Mesendoderm (in vitro differentiated cells): ENCODE results near the gene DOK3.

Experiments
- DNase-seq: peaks from one replicate; pipeline ENCODE4 v3.0.0; 2013
- H2AK5ac ChIP-seq: 2 replicates; pipeline ENCODE4 v1.6.1; 2013; ENCODE audit warnings: low read length, inconsistent platforms
- H2BK120ac ChIP-seq: 2 replicates; pipeline ENCODE4 v1.6.1; 2013; ENCODE audit warnings: low read depth, mild to moderate bottlenecking, low read length, moderate library complexity, mixed read lengths
- H2BK15ac ChIP-seq: replicated peaks from 2 replicates; pipeline ENCODE4 v1.6.1; 2013; ENCODE audit warnings: low read depth, mild to moderate bottlenecking, moderate library complexity
- H2BK5ac ChIP-seq: 2 replicates; pipeline ENCODE4 v1.6.1; 2013; ENCODE audit warnings: low read length, inconsistent platforms
- H3K18ac ChIP-seq: 2 replicates; pipeline ENCODE4 v1.6.1; 2013; ENCODE audit warnings: mild to moderate bottlenecking, low read length, mixed read lengths
- H3K23ac ChIP-seq: one replicate; pipeline ENCODE4 v1.6.1; 2013; ENCODE audit warnings: low read length
- H3K27ac ChIP-seq: 2 replicates; pipeline ENCODE4 v1.5.1; 2013; ENCODE audit warnings: low read depth, mild to moderate bottlenecking, inconsistent platforms, low read length, moderate library complexity
- H3K27me3 ChIP-seq: 2 replicates; pipeline ENCODE4 v1.6.1; 2013; ENCODE audit warnings: low read length, control low read depth, mild to moderate bottlenecking, inconsistent platforms; ENCODE audit not compliant: insufficient read depth, poor library complexity
- H3K36me3 ChIP-seq: 2 replicates; pipeline ENCODE4 v1.6.1; 2013; ENCODE audit warnings: low read length, inconsistent platforms; ENCODE audit not compliant: control insufficient read depth, insufficient read depth
- H3K4ac ChIP-seq: one replicate; pipeline ENCODE4 v1.6.1; 2013; ENCODE audit warnings: low read depth, mild to moderate bottlenecking, low read length, moderate library complexity
- H3K4me1 ChIP-seq: 2 replicates; pipeline ENCODE4 v1.6.1; 2013; ENCODE audit warnings: low read depth, low read length, inconsistent platforms; ENCODE audit not compliant: control insufficient read depth
- H3K4me2 ChIP-seq: 2 replicates; pipeline ENCODE4 v1.6.1; 2013; ENCODE audit warnings: low read length
- H3K4me3 ChIP-seq: 2 replicates; pipeline ENCODE4 v1.5.1; 2013; ENCODE audit warnings: mild to moderate bottlenecking, low read length
- H3K56ac ChIP-seq: one replicate; pipeline ENCODE4 v1.6.1; 2013; ENCODE audit warnings: low read length
- H3K79me1 ChIP-seq: 2 replicates; pipeline ENCODE4 v1.6.1; 2013; ENCODE audit warnings: low read length, inconsistent platforms
- H3K79me2 ChIP-seq: 2 replicates; pipeline ENCODE4 v1.6.1; 2013; ENCODE audit warnings: mild to moderate bottlenecking, low read length; ENCODE audit not compliant: control insufficient read depth, insufficient read depth
- H3K9ac ChIP-seq: 2 replicates; pipeline ENCODE4 v1.6.1; 2013; ENCODE audit warnings: low read length, inconsistent platforms
- H4K5ac ChIP-seq: one replicate; pipeline ENCODE4 v1.6.1; 2013; ENCODE audit warnings: low read length
- H4K8ac ChIP-seq: one replicate; pipeline ENCODE4 v1.6.1; 2013; ENCODE audit warnings: low read depth, mild to moderate bottlenecking, control low read depth, low read length, moderate library complexity
- WGBS: extraction: QIAGEN DNeasy Blood & Tissue Kit; methylation state at CpG from one replicate; pipeline ENCODE4 v1.1.7; 2013; ENCODE audit warnings: low lambda C conversion rate, missing lambda C conversion rate; ENCODE audit not compliant: insufficient coverage; ENCODE audit errors: extremely low coverage; 5-methylcytosine and 5-hydroxymethylcytosine counted together

DOK3 gene

GRCh38 chr5:177547736-177548135 is 38.1 kb upstream of the DOK3 start:
- Histone ChIP-seq H3K79me2 (peaks cover 40% of the 10 kb centered on the region), H3K4me2 (no peak overlapping the region), H3K79me1 (peaks cover 44% of the 10 kb centered on the region), H2BK5ac (no peak overlapping the region), H3K4me1 (peaks cover 3% of the 10 kb centered on the region), H3K9ac (no peak overlapping the region), H4K5ac (no peak overlapping the region), H3K56ac (no peak overlapping the region), H3K27me3 (no peaks in the 10 kb centered on the region), H3K27ac (no peak overlapping the region), H3K4me3 (no peak overlapping the region), H3K18ac (no peak overlapping the region), H3K36me3 (no peaks in the 10 kb centered on the region), H3K23ac (no peak overlapping the region), H2BK15ac (no peak overlapping the region), H2AK5ac (no peak overlapping the region), H4K8ac (no peak overlapping the region), H3K4ac (no peak overlapping the region), H2BK120ac (no peak overlapping the region)
- DNase-seq, result no peak
- WGBS, result no CpG with 5 or more reads among the region's 3 CpGs

GRCh38 chr5:177546258-177546741 is 36.7 kb upstream of the DOK3 start:
- Histone ChIP-seq H3K36me3 (peaks cover 2% of the 10 kb centered on the region), H3K4me2 (no peak overlapping the region), H3K18ac (peak overlapping the region; percentile 4), H3K4ac (no peak overlapping the region), H4K5ac (no peak overlapping the region), H2BK120ac (no peak overlapping the region), H3K56ac (no peak overlapping the region), H2BK15ac (no peak overlapping the region), H4K8ac (no peak overlapping the region), H3K9ac (no peak overlapping the region), H2AK5ac (no peak overlapping the region), H3K27me3 (no peaks in the 10 kb centered on the region), H3K79me2 (peaks cover 32% of the 10 kb centered on the region), H3K4me1 (peaks cover 3% of the 10 kb centered on the region), H3K4me3 (no peak overlapping the region), H3K79me1 (peaks cover 39% of the 10 kb centered on the region), H3K27ac (peak overlapping the region; percentile 13), H3K23ac (no peak overlapping the region), H2BK5ac (no peak overlapping the region)
- no CpG with 5 or more reads among the region's 1 CpG for WGBS
- peak; percentile 77 for DNase-seq

- Histone ChIP-seq H3K9ac (no peak overlapping the region), H3K79me2 (peaks cover 31% of the 10 kb centered on the region), H3K27ac (peak overlapping the region; percentile 13), H2BK120ac (no peak overlapping the region), H4K8ac (no peak overlapping the region), H3K4me1 (peaks cover 3% of the 10 kb centered on the region), H2AK5ac (no peak overlapping the region), H3K36me3 (peaks cover 2% of the 10 kb centered on the region), H3K4me2 (no peak overlapping the region), H2BK15ac (no peak overlapping the region), H3K23ac (no peak overlapping the region), H3K4me3 (no peak overlapping the region), H3K4ac (no peak overlapping the region), H3K27me3 (no peaks in the 10 kb centered on the region), H3K79me1 (peaks cover 41% of the 10 kb centered on the region), H3K18ac (peak overlapping the region; percentile 57), H2BK5ac (no peak overlapping the region), H3K56ac (no peak overlapping the region), H4K5ac (no peak overlapping the region)
- no CpG with 5 or more reads among the region's 4 CpGs for WGBS
- DNase-seq, result no peak
Observed at GRCh38 chr5:177545487-177546257, 36.0 kb upstream of the DOK3 start.

GRCh38 chr5:177542816-177543465 is 33.3 kb upstream of the DOK3 start:
- peaks cover 3% of the 10 kb centered on the region for H3K4me1 ChIP-seq
- no peak overlapping the region for H2BK5ac ChIP-seq
- no peak overlapping the region for H3K4me2 ChIP-seq
- H3K18ac ChIP-seq, result no peak overlapping the region
- no peak overlapping the region for H2AK5ac ChIP-seq
- no peak overlapping the region for H3K9ac ChIP-seq
- peaks cover 37% of the 10 kb centered on the region for H3K79me1 ChIP-seq
- no peak overlapping the region for H4K5ac ChIP-seq
- H3K27ac ChIP-seq, result peak overlapping the region; percentile 45
- peaks cover 4% of the 10 kb centered on the region for H3K36me3 ChIP-seq
- H3K79me2 ChIP-seq, result peaks cover 25% of the 10 kb centered on the region
- no peak overlapping the region for H2BK120ac ChIP-seq
- WGBS, result no CpG with 5 or more reads among the region's 4 CpGs
- no peak overlapping the region for H2BK15ac ChIP-seq
- no peak overlapping the region for H3K4me3 ChIP-seq
- no peaks in the 10 kb centered on the region for H3K27me3 ChIP-seq
- no peak overlapping the region for H4K8ac ChIP-seq
- H3K4ac ChIP-seq, result no peak overlapping the region
- no peak overlapping the region for H3K56ac ChIP-seq
- no peak for DNase-seq
- no peak overlapping the region for H3K23ac ChIP-seq

GRCh38 chr5:177540438-177540837 is 30.8 kb upstream of the DOK3 start:
- H2AK5ac ChIP-seq, result no peak overlapping the region
- H3K23ac ChIP-seq, result no peak overlapping the region
- H2BK120ac ChIP-seq, result no peak overlapping the region
- no peaks in the 10 kb centered on the region for H3K4me1 ChIP-seq
- no peak overlapping the region for H3K27ac ChIP-seq
- no peaks in the 10 kb centered on the region for H3K27me3 ChIP-seq
- no peak overlapping the region for H3K9ac ChIP-seq
- peaks cover 10% of the 10 kb centered on the region for H3K36me3 ChIP-seq
- no peak overlapping the region for H3K4me3 ChIP-seq
- no peak overlapping the region for H3K56ac ChIP-seq
- H3K79me2 ChIP-seq, result peaks cover 14% of the 10 kb centered on the region
- no peak overlapping the region for H4K8ac ChIP-seq
- no peak for DNase-seq
- H2BK15ac ChIP-seq, result no peak overlapping the region
- no peak overlapping the region for H4K5ac ChIP-seq
- H3K79me1 ChIP-seq, result peaks cover 23% of the 10 kb centered on the region
- no CpG with 5 or more reads among the region's 3 CpGs for WGBS
- H3K4me2 ChIP-seq, result no peak overlapping the region
- no peak overlapping the region for H3K18ac ChIP-seq
- H3K4ac ChIP-seq, result no peak overlapping the region
- no peak overlapping the region for H2BK5ac ChIP-seq
